SH-SY5Y (cell line): ENCODE data around the gene SFRP4.

Experiments
- GATA2 ChIP-seq: IDR thresholded peaks from 2 replicates; pipeline ENCODE4 v1.6.1; 2011; ENCODE audit warnings: mild to moderate bottlenecking, low read depth, low read length
- GATA3 ChIP-seq: IDR thresholded peaks from 2 replicates; pipeline ENCODE4 v1.6.1; 2011; ENCODE audit warnings: low read depth, mild to moderate bottlenecking, low read length, moderate library complexity

- no peak for TF ChIP-seq GATA2
- no peak for TF ChIP-seq GATA3
Observed at GRCh38 chr7:37901236-37901827, 15.3 kb downstream of the SFRP4 start.
